Mammary epithelial cell (primary cell): Measurements from ENCODE around the gene IQCE.

ENCODE experiments used
- CTCF ChIP-seq, 2 donors: IDR thresholded peaks in 1 of 2; conservative IDR thresholded peaks in 1 of 2; 2 replicates each; pipeline ENCODE4 v1.5.1; 2011 to 2012; ENCODE audit warnings: inconsistent platforms in 2 of 2, low read length in 2 of 2, mild to moderate bottlenecking in 2 of 2, control low read depth in 1 of 2, low read depth in 1 of 2; ENCODE audit not compliant: insufficient read depth in 1 of 2; ENCODE audit errors: extremely low read depth in 1 of 2
- EZH2 ChIP-seq: IDR thresholded peaks from 2 replicates; pipeline ENCODE4 v1.6.1; 2012; ENCODE audit warnings: low read length, inconsistent platforms, borderline replicate concordance

- TF ChIP-seq CTCF (conservative IDR thresholded peaks at IDR 0.05 in 1 of 2, IDR thresholded peaks at IDR 0.05 in 1 of 2; ENCODE audit: extremely low read depth in 1 of 2, insufficient read depth in 1 of 2, low read depth in 1 of 2, low read length in 2 of 2), result no peak
- no peak for TF ChIP-seq EZH2
Measured at GRCh38 chr7:2529161-2530070, 29.4 kb upstream of the IQCE start.
